Small intestine (tissue), 7 donors: ENCODE measurements around the gene APBB2. TPM values are rescaled to one million over a fixed set of nuclear protein-coding genes. Genes with fewer than 3 reads are reported as not detected.
"Not testable (repeated sequence)": the region's sequence is repeated elsewhere in the genome, so short reads cannot be mapped to it uniquely, and the experiment has no call there.

ENCODE experiments used
- DNase-seq, 2 donors: peaks; one replicate each; pipeline versions ENCODE4 v3.0.0 to v3.0.0-alpha.2; 2013
- FAIRE-seq: peaks from 2 replicates; lab custom pipeline; 2012; peaks lifted over from hg19 to GRCh38; lab: Jason Lieb, UNC
- H3K27ac ChIP-seq, 3 donors: one replicate each; pipeline ENCODE4 v1.5.1; 2013; ENCODE audit warnings: low read length in 2 of 3, mild to moderate bottlenecking in 2 of 3, control low read depth in 1 of 3, inconsistent platforms in 1 of 3, low read depth in 1 of 3, moderate library complexity in 1 of 3
- H3K27me3 ChIP-seq, 3 donors: one replicate each; pipeline ENCODE4 v1.6.1; 2013; ENCODE audit warnings: low read length in 3 of 3, inconsistent platforms in 1 of 3; ENCODE audit not compliant: control insufficient read depth in 3 of 3, insufficient read depth in 3 of 3
- H3K36me3 ChIP-seq, 3 donors: one replicate each; pipeline ENCODE4 v1.6.1; 2013; ENCODE audit warnings: low read length in 3 of 3, inconsistent platforms in 1 of 3, low read depth in 1 of 3, mild to moderate bottlenecking in 1 of 3, moderate library complexity in 1 of 3; ENCODE audit not compliant: control insufficient read depth in 3 of 3, insufficient read depth in 2 of 3
- H3K4me1 ChIP-seq, 3 donors: one replicate each; pipeline ENCODE4 v1.6.1; 2013; ENCODE audit warnings: low read length in 2 of 3, inconsistent platforms in 1 of 3, low read depth in 1 of 3, mild to moderate bottlenecking in 1 of 3, moderate library complexity in 1 of 3; ENCODE audit not compliant: control insufficient read depth in 3 of 3, insufficient read depth in 2 of 3
- H3K4me3 ChIP-seq, 3 donors: one replicate each; pipeline ENCODE4 v1.5.1; 2013; ENCODE audit warnings: low read length in 3 of 3, control low read depth in 1 of 3, inconsistent platforms in 1 of 3, low read depth in 1 of 3, mild to moderate bottlenecking in 1 of 3, moderate library complexity in 1 of 3
- H3K9me3 ChIP-seq, 2 donors: one replicate each; pipeline ENCODE4 v1.6.1; 2013; ENCODE audit warnings: low read depth in 1 of 2, low read length in 1 of 2; ENCODE audit not compliant: control insufficient read depth in 2 of 2, insufficient read depth in 1 of 2
- WGBS, 3 donors: extraction: QIAGEN DNeasy Blood & Tissue Kit; methylation state at CpG; one replicate each; pipeline ENCODE4 v1.1.7; 2013; 5-methylcytosine and 5-hydroxymethylcytosine counted together
- polyA plus RNA-seq, 4 donors: library from polyadenylated mRNA; stranded (reverse) in 3 of 4; unstranded in 1 of 4; fragments of 200-250 nt in 3 of 4; fragments of 120-200 nt in 1 of 4; gene quantifications; one replicate each; pipeline versions ENCODE4 v1.2.1 to v1.2.3, GENCODE V29; 2013
- donor health status: healthy with polysubstance abuse.
- donor health status: control.
- donor health status: control.
- donor health status: Bipolar disorder and iron deficiency.
- donor health status: healthy.

Gene APBB2
- polyA plus RNA-seq, 4 donors = 4.5 to 19.8 (median 8.9) TPM

DNA sequence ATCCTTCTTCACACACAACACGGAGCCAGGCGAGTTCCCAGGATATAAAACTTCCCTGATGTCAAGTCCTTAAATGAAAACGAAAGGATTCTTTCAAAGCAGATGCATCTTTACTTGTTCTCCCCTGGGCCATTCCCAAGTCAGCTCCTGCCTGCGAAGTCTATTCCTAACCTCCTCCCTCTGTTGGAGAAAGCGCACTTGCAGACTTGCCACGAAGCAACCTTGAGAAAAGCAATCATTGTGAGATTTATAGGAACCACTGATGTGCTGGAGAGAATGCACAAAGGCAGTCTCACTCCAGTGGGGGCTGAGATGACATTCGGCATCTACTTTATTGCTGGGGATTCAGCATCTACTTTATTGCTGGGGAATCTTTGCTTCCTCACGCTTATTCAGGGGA, 308.9 kb downstream of the APBB2 start:
- no peak for FAIRE-seq
- Histone ChIP-seq H3K9me3 (no peaks in the 10 kb centered on the region), H3K4me1 (peaks cover 0 to 3% (median 0%) of the 10 kb centered on the region in 3 donors), H3K27me3 (no peaks in the 10 kb centered on the region), H3K4me3 (no peak overlapping the region), H3K36me3 (peaks cover 0 to 17% (median 0%) of the 10 kb centered on the region in 3 donors), H3K27ac (no peak overlapping the region)
- whole genome bisulfite sequencing, 3 donors = 86 to 92% (median 92%) methylated on average over 8 of the region's 8 CpGs
- DNase-seq = no peak

DNA sequence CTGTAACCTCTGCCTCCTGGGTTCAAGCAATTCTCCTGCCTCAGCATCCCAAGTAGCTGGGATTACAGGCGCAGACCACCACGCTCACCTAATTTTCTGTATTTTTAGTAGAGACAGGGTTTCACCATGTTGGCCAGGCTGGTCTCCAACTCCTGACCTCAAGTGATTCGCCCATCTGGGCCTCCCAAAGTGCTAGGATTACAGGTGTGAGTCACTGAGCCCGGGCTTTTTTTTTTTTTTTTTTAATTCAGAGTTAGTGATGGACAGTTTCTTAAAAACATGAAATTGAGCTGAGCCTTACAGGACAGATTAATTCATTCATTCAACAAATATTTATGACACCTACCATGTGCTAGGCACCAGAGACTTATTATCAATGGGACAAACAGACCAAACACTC, 313.8 kb downstream of the APBB2 start:
- not testable (repeated sequence) for DNase-seq, H3K4me3 ChIP-seq, FAIRE-seq, H3K27me3 ChIP-seq, H3K9me3 ChIP-seq, H3K27ac ChIP-seq, H3K4me1 ChIP-seq
- WGBS, 3 donors = 89 to 91% (median 89%) methylated on average over 4 of the region's 4 CpGs
- H3K36me3 ChIP-seq = peaks cover 0 to 13% (median 0%) of the 10 kb centered on the region in 3 donors

DNA sequence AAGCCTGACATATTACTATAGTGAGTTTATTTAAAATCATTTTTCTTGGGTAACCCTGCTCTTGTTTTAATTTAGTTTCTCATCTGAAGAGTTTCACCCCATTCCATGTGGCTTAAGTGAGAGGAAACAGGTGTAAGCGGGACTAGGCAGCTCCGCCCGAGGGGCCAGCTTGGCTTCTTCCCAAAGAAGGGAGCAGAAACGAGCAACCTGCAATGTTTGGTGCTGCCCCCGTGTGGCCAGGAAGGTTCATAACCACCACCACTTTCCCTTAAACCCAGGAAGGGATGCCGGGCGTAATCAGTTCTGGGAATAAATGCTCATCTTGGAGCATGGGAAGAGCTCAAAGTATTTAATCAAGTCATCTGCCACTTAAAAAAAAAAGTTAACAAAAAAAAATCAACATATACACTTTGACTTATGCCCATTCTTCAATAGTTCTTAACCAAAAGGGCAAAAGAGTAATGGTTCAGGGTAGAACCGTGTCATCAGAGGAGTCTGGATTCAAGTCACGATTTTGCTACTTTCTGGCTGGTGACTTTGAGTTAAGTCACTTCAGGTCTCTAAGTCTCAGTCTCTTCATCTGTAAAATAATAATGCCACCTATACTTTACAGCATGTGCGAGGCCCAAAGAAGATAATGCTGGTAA, 316.7 kb downstream of the APBB2 start:
- no peaks in the 10 kb centered on the region for H3K9me3 ChIP-seq
- FAIRE-seq = no peak

DNA sequence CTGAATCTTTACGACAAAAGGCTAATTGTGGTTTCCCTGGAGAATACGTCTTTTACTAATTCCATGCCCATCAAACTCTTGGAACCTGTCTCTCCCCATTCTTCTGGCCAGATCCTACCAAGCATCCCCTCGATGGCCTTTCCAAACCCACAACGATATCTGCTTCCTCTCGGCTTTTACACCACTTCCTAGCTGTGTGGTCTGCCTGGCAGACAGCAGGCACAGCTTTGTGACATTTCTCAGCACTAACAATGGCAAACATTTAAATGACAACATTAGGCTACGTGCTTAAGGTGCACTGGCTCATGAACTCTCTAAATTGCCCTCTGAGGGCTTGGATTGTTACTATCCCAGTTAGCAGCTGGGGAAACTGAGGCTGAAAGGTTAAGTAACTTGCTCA, 323.6 kb downstream of the APBB2 start:
- DNase-seq (no peak), FAIRE-seq (no peak)
- no peaks in the 10 kb centered on the region for H3K9me3 ChIP-seq
- peaks cover 0 to 38% (median 2%) of the 10 kb centered on the region in 3 donors for H3K36me3 ChIP-seq
- no peak overlapping the region for H3K27ac ChIP-seq
- H3K4me1 ChIP-seq = no peaks in the 10 kb centered on the region
- WGBS, 3 donors = 77 to 87% (median 82%) methylated on average over 6 of the region's 6 CpGs
- no peak overlapping the region for H3K4me3 ChIP-seq
- no peaks in the 10 kb centered on the region for H3K27me3 ChIP-seq

More for the DNA sequence above, 316.7 kb downstream of the APBB2 start:
- peak; percentile 58 to 83 for DNase-seq
- no peak overlapping the region for H3K27ac ChIP-seq
- H3K36me3 ChIP-seq = peaks cover 0 to 20% (median 0%) of the 10 kb centered on the region in 3 donors
- H3K4me3 ChIP-seq = peak overlapping the region in 1 of 3 donors; percentile 0
- WGBS, 3 donors = 32 to 38% (median 34%) methylated on average over 10 of the region's 10 CpGs
- H3K27me3 ChIP-seq = no peaks in the 10 kb centered on the region
- H3K4me1 ChIP-seq = no peaks in the 10 kb centered on the region

DNA sequence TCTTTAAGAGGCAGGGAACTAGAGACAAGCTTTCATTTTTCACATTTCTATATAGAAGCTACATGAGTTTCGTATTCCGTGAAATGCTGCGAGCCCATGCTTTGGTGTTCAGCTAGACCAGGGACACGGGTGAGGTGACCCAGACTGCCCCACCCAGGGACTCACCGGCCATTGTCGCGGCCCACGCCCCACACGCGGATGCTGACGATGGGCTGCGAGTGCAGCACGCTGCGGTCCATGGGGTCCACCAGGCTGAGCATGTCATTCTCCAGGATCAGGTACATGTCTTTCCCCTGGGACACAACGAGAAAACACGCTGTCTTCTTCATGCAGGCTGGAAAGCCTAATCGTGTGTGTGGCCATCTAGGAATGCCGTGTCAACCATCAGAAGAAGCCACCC, 324.1 kb downstream of the APBB2 start:
- WGBS, 3 donors = 92 to 95% (median 95%) methylated on average over 18 of the region's 18 CpGs
- Histone ChIP-seq H3K4me3 (no peak overlapping the region), H3K27me3 (no peaks in the 10 kb centered on the region), H3K4me1 (no peaks in the 10 kb centered on the region), H3K27ac (no peak overlapping the region), H3K9me3 (no peaks in the 10 kb centered on the region), H3K36me3 (peaks cover 0 to 34% (median 2%) of the 10 kb centered on the region in 3 donors)
- no peak for FAIRE-seq
- no peak for DNase-seq

DNA sequence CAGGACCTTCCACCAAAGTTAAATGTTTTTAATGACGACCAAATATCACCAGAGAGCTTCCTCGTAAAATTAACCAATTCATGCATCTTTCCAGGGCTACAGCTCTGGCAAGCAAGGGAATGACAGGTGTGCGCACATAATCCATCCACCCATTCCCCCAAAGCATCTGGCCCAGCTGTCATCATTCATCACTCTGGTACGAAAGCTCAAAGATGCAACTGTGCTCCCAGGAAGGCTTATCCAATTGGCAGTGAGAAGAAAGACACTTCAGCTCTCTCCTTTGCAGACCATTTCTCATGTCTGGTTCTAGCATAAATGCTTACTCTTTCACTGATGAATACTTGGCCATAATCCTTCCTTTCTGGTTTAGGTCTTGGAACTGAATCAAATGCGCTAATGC, 325.4 kb downstream of the APBB2 start:
- no peak overlapping the region for H3K27ac ChIP-seq
- WGBS, 3 donors = 93 to 95% (median 94%) methylated on average over 5 of the region's 5 CpGs
- H3K27me3 ChIP-seq = no peaks in the 10 kb centered on the region
- DNase-seq (no peak), FAIRE-seq (no peak)
- peaks cover 0 to 28% (median 2%) of the 10 kb centered on the region in 3 donors for H3K36me3 ChIP-seq
- no peaks in the 10 kb centered on the region for H3K4me1 ChIP-seq
- H3K9me3 ChIP-seq = no peaks in the 10 kb centered on the region
- H3K4me3 ChIP-seq = no peak overlapping the region

DNA sequence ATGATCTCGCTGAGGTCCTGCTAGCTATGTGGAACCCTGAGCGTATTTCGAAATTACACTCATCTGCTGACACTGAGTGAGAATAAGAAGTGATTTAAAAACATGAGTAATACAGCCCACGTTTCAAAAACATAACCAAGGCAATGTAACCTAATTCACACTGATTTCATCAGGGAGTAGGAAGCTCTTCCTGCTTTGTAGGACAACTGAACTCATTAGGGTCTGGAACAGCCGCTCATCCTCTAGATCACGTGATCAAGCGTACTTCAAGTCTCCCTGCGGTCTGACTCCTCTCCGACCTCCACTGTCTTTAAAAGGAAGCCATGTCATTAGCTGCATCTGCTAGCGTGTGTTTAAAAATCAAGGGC, 326.6 kb downstream of the APBB2 start:
- H3K27ac ChIP-seq = no peak overlapping the region
- H3K4me3 ChIP-seq = no peak overlapping the region
- 70 to 88% (median 83%) methylated on average over 10 of the region's 10 CpGs for WGBS, 3 donors
- no peak for DNase-seq
- peaks cover 0 to 27% (median 5%) of the 10 kb centered on the region in 3 donors for H3K36me3 ChIP-seq
- no peak for FAIRE-seq
- no peaks in the 10 kb centered on the region for H3K27me3 ChIP-seq
- no peaks in the 10 kb centered on the region for H3K9me3 ChIP-seq
- no peaks in the 10 kb centered on the region for H3K4me1 ChIP-seq

DNA sequence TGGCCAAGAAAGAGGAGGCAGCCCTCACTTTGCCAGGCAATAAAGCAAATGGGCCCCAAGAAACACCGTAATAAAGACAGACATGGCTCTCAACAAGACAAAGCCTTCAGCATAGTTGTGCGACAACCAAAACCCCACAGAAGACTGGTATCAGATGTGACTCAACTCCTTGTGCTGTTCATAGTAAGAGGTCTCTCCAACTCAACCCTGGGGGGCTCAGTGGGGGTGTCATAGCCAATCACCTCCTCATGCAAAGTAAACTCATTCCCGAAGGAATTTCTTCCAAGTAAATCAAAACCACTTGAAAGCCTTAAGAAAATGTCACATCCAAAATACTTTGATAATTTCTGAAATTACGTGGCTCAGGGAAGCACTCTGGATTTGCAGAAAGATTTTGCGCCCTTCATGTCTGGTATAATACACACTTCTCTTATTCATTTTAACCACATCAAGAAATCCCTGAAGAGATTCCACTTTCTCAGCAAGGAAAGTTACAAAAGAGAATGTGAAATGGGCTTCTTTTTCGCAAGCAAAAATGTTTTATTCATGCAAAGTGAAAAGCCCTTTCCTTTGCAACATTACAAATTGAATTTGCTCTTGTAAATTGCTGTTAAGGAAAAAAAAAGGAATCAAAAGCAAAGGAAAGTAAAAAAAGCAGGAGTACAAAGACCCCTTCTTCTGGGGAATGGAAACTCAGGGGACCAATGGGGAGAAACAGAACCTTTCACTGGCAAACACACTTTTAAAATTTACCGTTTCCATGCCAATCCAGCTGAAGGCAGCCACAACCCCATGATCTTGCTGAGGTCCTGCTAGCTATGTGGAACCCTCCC, 327.2 kb downstream of the APBB2 start:
- H3K4me1 ChIP-seq = no peaks in the 10 kb centered on the region
- DNase-seq (no peak), FAIRE-seq (no peak)
- 89 to 97% (median 90%) methylated on average over 7 of the region's 7 CpGs for WGBS, 3 donors
- H3K27me3 ChIP-seq = no peaks in the 10 kb centered on the region
- H3K9me3 ChIP-seq = no peaks in the 10 kb centered on the region
- no peak overlapping the region for H3K4me3 ChIP-seq
- H3K27ac ChIP-seq = no peak overlapping the region
- H3K36me3 ChIP-seq = peaks cover 0 to 32% (median 5%) of the 10 kb centered on the region in 3 donors
